Stimulated activated CD4-positive, alpha-beta T cell treated with anti-CD3 and anti-CD28 coated beads, Interleukin-12 subunit alpha, Interleukin-12 subunit beta, amount 100 ng/mL, for 4 hours (primary cell): Measurements from ENCODE around the gene SREK1.

Experiments
- DNase-seq: peaks from one replicate; pipeline ENCODE4 v3.0.0-alpha.2; 2020

Gene SREK1

DNA sequence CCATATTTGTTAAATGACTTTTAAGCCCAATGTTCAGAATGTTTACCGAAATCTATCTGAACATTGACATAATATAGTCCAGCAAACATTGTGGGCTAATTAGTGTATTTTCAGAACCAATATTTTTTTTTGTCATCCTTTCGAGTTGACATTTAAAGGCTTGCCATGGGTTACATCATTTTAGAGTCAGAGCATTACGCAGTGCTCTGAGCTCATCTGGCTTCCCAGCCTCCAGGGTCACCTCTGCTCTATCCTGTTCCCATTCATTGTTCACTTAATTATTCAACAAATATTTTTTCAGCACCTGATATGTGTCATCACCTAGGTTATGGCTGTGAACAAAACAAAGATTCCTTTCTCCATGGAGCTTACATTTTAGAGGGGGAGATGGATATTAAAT is 80.2 kb downstream of the SREK1 start:
- no peak for DNase-seq

- DNase-seq, result no peak
These were observed 80.9 kb downstream of the SREK1 start for GRCh38 chr5:66224773-66225553.

DNA sequence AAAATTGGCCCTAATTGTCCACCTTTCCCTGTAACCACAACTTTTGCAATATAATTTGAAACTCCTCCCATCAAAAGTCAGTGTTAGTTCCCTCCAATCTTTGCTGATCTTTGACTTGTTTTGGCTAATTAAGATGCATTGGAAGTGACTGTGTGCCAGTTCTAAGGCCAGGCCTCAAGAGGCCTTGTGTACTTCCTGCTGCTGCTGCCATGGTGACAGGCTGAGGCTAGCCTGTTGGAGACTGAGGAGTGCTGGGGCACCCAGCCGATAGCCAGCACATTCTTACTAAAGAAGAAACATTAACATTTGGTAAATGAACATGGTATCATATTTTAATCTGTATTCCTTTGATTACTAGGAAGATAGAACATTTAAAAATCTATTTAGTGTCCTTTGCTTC is 86.5 kb downstream of the SREK1 start:
- DNase-seq, result no peak

- no peak for DNase-seq
These were observed 87.4 kb downstream of the SREK1 start for GRCh38 chr5:66231508-66231907.

DNA sequence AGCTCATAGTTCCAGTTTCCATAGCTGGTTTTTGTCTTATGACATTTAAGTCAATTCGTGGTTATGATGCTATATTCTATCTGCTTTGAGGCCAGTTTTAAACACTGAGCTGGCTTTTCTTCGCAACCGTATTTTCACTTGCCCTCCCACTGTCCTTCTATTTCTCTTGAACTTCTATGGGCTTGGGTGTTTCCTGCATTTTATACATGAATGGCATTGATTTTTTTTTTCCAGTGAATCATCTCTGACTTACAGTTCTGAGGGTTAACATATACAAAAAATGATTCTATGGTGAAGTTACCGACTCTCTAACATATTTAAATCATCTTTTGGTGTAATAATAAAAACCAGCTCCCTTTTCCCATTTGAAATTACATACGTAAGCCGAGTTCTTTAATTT is 88.2 kb downstream of the SREK1 start:
- DNase-seq, result no peak

DNA sequence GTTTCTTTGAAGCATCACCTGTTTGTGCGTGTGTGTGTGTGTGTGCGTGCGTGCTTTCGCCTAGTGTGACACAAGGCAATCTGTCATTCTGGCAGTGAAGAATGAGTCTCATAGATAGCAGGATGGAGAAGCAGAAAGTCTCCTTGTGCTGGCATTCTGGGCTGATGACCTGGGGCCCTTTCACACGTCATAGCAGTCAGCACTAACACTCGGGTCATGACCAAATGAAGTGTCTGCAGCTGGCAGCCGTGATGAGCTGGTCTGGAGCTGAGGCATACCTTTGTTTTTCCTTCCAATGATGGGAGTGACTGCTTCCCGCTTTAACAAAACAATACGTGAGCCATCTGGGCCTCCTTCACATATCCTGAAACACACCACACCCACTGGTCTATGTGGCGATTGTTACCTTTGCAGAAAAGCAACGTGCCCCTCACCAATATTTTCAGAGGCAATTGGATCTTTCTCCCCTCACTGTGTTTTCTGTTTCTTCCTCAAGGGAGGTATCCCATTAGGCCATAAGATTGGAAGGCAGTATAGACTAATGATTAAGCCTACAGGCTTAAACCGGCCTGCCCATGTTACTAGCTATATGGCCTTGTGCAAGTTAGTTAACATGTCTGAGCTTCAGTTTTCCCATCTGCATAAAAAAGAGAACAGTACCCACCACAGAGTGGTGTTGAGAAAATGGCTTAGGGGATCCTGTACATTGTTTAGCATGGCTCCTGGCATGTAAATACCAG is 88.8 kb downstream of the SREK1 start:
- DNase-seq, result no peak
